ENCODE measurements around the gene ENTPD6.

- TF ChIP-seq POLR2AphosphoS5 (IDR thresholded peaks at IDR 0.05) (no peak), CTCF (IDR thresholded peaks at IDR 0.05) (no peak), POLR2A (IDR thresholded peaks at IDR 0.05) (no peak)
These were observed 4.5 kb upstream of the ENTPD6 start for GRCh38 chr20:25191051-25191450.

Measured in prostate gland (tissue), 2 donors.